ENCODE data around the gene PXDN.
"Not testable (repeated sequence)": the region's sequence is repeated elsewhere in the genome, so short reads cannot be mapped to it uniquely, and the experiment has no call there.

DNA sequence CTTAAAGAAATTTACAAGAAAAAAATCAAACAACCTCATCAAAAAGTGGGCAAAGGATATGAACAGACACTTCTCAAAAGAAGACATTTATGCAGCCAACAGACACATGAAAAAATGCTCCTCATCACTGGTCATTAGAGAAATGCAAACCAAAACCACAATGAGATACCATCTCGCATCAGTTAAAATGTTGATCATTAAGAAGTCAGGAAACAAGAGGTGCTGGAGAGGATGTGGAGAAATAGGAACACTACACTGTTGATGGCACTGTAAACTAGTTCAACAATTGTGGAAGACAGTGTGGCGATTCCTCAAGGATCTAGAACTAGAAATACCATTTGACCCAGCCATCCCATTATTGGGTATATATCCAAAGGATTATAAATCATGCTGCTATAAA is 20.9 kb upstream of the PXDN start:
- not testable (repeated sequence) for TF ChIP-seq CTCF (CRISPR knock-in tag; IDR thresholded peaks at IDR 0.05); PAX8 (CRISPR knock-in tag; IDR thresholded peaks at IDR 0.05; ENCODE audit: borderline replicate concordance); RXRB (CRISPR knock-in tag; IDR thresholded peaks at IDR 0.05; ENCODE audit: borderline replicate concordance); ZMYM3 (CRISPR knock-in tag; IDR thresholded peaks at IDR 0.05); CBFB (CRISPR knock-in tag; IDR thresholded peaks at IDR 0.05); ZNF792 (CRISPR knock-in tag; IDR thresholded peaks at IDR 0.05); POLR2AphosphoS5 (IDR thresholded peaks at IDR 0.05; ENCODE audit: low read depth, low read length); ZNF234 (CRISPR knock-in tag; conservative IDR thresholded peaks at IDR 0.05); YEATS2 (CRISPR knock-in tag; IDR thresholded peaks at IDR 0.05; ENCODE audit: borderline replicate concordance); CBX2 (IDR thresholded peaks at IDR 0.05; ENCODE audit: low read depth, low read length); CBX2 (CRISPR knock-in tag; IDR thresholded peaks at IDR 0.05; ENCODE audit: low read depth)
